IMR-90 (cell line): ENCODE measurements around the gene NOP14. TPM values are rescaled to one million over a fixed set of nuclear protein-coding genes. Genes with fewer than 3 reads are reported as not detected.

Experiments used
- ATAC-seq: fragments of 200-7000 bp; cut with Tn5 transposase; 2 replicates; pipeline ENCODE4 v1.9.1; 2020; ENCODE audit warnings: low read depth, mild to moderate bottlenecking, moderate library complexity
- BruUV-seq: library from RNA; stranded (reverse); fragments of 400-500 nt; replicated peaks from 2 replicates; lab custom pipeline; 2021; lab: Mats Ljungman, UMichigan
- CTCF ChIA-PET: fragments of 300-600 bp; formaldehyde crosslinking; extraction: SDS; loops from one replicate; lab custom pipeline; 2021; ENCODE audit warnings: antibody characterized with exemption; lab: Yijun Ruan, JAX
- POLR2A ChIA-PET: fragments of 300-600 bp; sonication (Branson Sonifier 250); formaldehyde crosslinking; loops from one replicate; lab custom pipeline; 2022; ENCODE audit warnings: antibody characterized with exemption; ENCODE audit not compliant: unreplicated experiment; lab: Charles Lee
- DNase-seq: peaks from one replicate; pipeline ENCODE4 v3.0.0; 2013
- H2AFZ ChIP-seq: replicated peaks from 2 replicates; pipeline ENCODE3; 2013; ENCODE audit warnings: low read length, mild to moderate bottlenecking; ENCODE audit not compliant: poor library complexity
- H2AK5ac ChIP-seq: 2 replicates; pipeline ENCODE4 v1.6.1; 2013; ENCODE audit warnings: low read depth, low read length, inconsistent platforms
- H2AK9ac ChIP-seq: replicated peaks from 2 replicates; pipeline ENCODE3; 2013; ENCODE audit warnings: mild to moderate bottlenecking, low read depth, low read length, moderate library complexity; ENCODE audit not compliant: poor library complexity
- H2BK120ac ChIP-seq: 2 replicates; pipeline ENCODE4 v1.6.1; 2013; ENCODE audit warnings: low read depth, low read length, inconsistent platforms
- H2BK15ac ChIP-seq: 3 replicates; pipeline ENCODE4 v1.6.1; 2013; ENCODE audit warnings: low read depth, low read length, inconsistent platforms
- H2BK20ac ChIP-seq: 2 replicates; pipeline ENCODE4 v1.6.1; 2013; ENCODE audit warnings: low read depth, mild to moderate bottlenecking, inconsistent platforms, low read length, moderate library complexity
- H2BK5ac ChIP-seq: 2 replicates; pipeline ENCODE4 v1.6.1; 2013; ENCODE audit warnings: mild to moderate bottlenecking, low read depth, low read length, inconsistent platforms; ENCODE audit not compliant: poor library complexity, severe bottlenecking
- H3K14ac ChIP-seq: replicated peaks from 2 replicates; pipeline ENCODE4 v1.6.1; 2013; ENCODE audit warnings: low read depth, low read length, inconsistent platforms
- H3K18ac ChIP-seq: 2 replicates; pipeline ENCODE4 v1.6.1; 2013; ENCODE audit warnings: low read depth, low read length, control low read depth
- H3K23ac ChIP-seq: 2 replicates; pipeline ENCODE4 v1.6.1; 2013; ENCODE audit warnings: low read depth, low read length, inconsistent platforms
- H3K27ac ChIP-seq: 2 replicates; pipeline ENCODE4 v1.5.1; 2013; ENCODE audit warnings: mild to moderate bottlenecking, control low read depth, low read length; ENCODE audit not compliant: insufficient read depth
- H3K27me3 ChIP-seq: 2 replicates; pipeline ENCODE4 v1.6.1; 2013; ENCODE audit warnings: low read length; ENCODE audit not compliant: control insufficient read depth, insufficient read depth
- H3K36me3 ChIP-seq: 2 replicates; pipeline ENCODE4 v1.6.1; 2013; ENCODE audit warnings: low read length, mixed read lengths; ENCODE audit not compliant: control insufficient read depth, insufficient read depth
- H3K4ac ChIP-seq: 2 replicates; pipeline ENCODE4 v1.6.1; 2013; ENCODE audit warnings: low read depth, low read length, inconsistent platforms
- H3K4me1 ChIP-seq: 2 replicates; pipeline ENCODE4 v1.6.1; 2013; ENCODE audit warnings: low read length, mixed read lengths; ENCODE audit not compliant: control insufficient read depth, insufficient read depth
- H3K4me2 ChIP-seq: 2 replicates; pipeline ENCODE4 v1.6.1; 2013; ENCODE audit warnings: low read depth, mild to moderate bottlenecking, control low read depth, low read length, moderate library complexity
- H3K4me3 ChIP-seq: 2 replicates; pipeline ENCODE4 v1.5.1; 2013; ENCODE audit warnings: low read depth, mild to moderate bottlenecking, control low read depth, low read length, moderate library complexity; ENCODE audit not compliant: insufficient read depth
- H3K56ac ChIP-seq: 2 replicates; pipeline ENCODE4 v1.6.1; 2013; ENCODE audit warnings: low read length, inconsistent platforms; ENCODE audit not compliant: insufficient read depth; ENCODE audit errors: extremely low read depth
- H3K79me1 ChIP-seq, 2 experiments: 2 replicates each; pipeline ENCODE4 v1.6.1; 2013; ENCODE audit warnings: low read length in 2 of 2, inconsistent platforms in 1 of 2, low read depth in 1 of 2
- H3K9ac ChIP-seq: 2 replicates; pipeline ENCODE4 v1.6.1; 2013; ENCODE audit warnings: low read depth, low read length, control low read depth
- H3K9me1 ChIP-seq: 2 replicates; pipeline ENCODE4 v1.6.1; 2013; ENCODE audit warnings: low read length, inconsistent platforms; ENCODE audit not compliant: insufficient read depth
- H3K9me3 ChIP-seq: 2 replicates; pipeline ENCODE4 v1.6.1; 2013; ENCODE audit warnings: low read length; ENCODE audit not compliant: control insufficient read depth, insufficient read depth
- H4K20me1 ChIP-seq: 2 replicates; pipeline ENCODE4 v1.6.1; 2013; ENCODE audit warnings: low read length, inconsistent platforms; ENCODE audit not compliant: insufficient read depth
- H4K5ac ChIP-seq: 2 replicates; pipeline ENCODE4 v1.6.1; 2013; ENCODE audit warnings: mild to moderate bottlenecking, low read depth, low read length, control low read depth
- H4K8ac ChIP-seq, 2 experiments: 2 replicates each; pipeline ENCODE4 v1.6.1; 2013; ENCODE audit warnings: low read depth in 2 of 2, low read length in 2 of 2, control low read depth in 1 of 2, inconsistent platforms in 1 of 2
- H4K91ac ChIP-seq: 2 replicates; pipeline ENCODE4 v1.6.1; 2013; ENCODE audit warnings: low read depth, low read length, inconsistent platforms; ENCODE audit not compliant: insufficient read depth
- BHLHE40 ChIP-seq: fragments of 150-350 bp; IDR thresholded peaks from 2 replicates; pipeline ENCODE4 v1.6.1; 2016; ENCODE audit warnings: mild to moderate bottlenecking, low read depth, low read length
- CEBPB ChIP-seq: IDR thresholded peaks from 2 replicates; pipeline ENCODE4 v1.6.1; 2012; ENCODE audit warnings: low read depth, low read length, improper control_type of control experiment
- CHD1 ChIP-seq: IDR thresholded peaks from 2 replicates; pipeline ENCODE4 v1.6.1; 2012; ENCODE audit warnings: low read depth, low read length, improper control_type of control experiment
- CTCF ChIP-seq: conservative IDR thresholded peaks from 2 replicates; pipeline ENCODE4 v1.5.1; 2012; ENCODE audit warnings: mild to moderate bottlenecking, low read depth, low read length, improper control_type of control experiment
- ELK1 ChIP-seq: fragments of 150-350 bp; IDR thresholded peaks from 2 replicates; pipeline ENCODE4 v1.6.1; 2016; ENCODE audit warnings: low read depth, mild to moderate bottlenecking, low read length, moderate library complexity, borderline replicate concordance
- FOS ChIP-seq: fragments of 150-350 bp; IDR thresholded peaks from 2 replicates; pipeline ENCODE4 v1.6.1; 2016; ENCODE audit warnings: low read depth, low read length
- MAFK ChIP-seq: IDR thresholded peaks from 2 replicates; pipeline ENCODE4 v1.6.1; 2012; ENCODE audit warnings: low read depth, low read length, improper control_type of control experiment
- MAZ ChIP-seq: IDR thresholded peaks from 2 replicates; pipeline ENCODE4 v1.6.1; 2012; ENCODE audit warnings: low read depth, mild to moderate bottlenecking, low read length, improper control_type of control experiment, moderate library complexity, borderline replicate concordance
- MXI1 ChIP-seq: IDR thresholded peaks from 2 replicates; pipeline ENCODE4 v1.6.1; 2012; ENCODE audit warnings: low read depth, mild to moderate bottlenecking, low read length, moderate library complexity, borderline replicate concordance
- POLR2A ChIP-seq: IDR thresholded peaks from 2 replicates; pipeline ENCODE4 v1.6.1; 2012; ENCODE audit warnings: mild to moderate bottlenecking, low read depth, low read length
- RAD21 ChIP-seq: IDR thresholded peaks from 2 replicates; pipeline ENCODE4 v1.6.1; 2012; ENCODE audit warnings: low read length, improper control_type of control experiment
- RCOR1 ChIP-seq: IDR thresholded peaks from 2 replicates; pipeline ENCODE4 v1.6.1; 2012; ENCODE audit warnings: mild to moderate bottlenecking, low read length, improper control_type of control experiment; ENCODE audit not compliant: insufficient replicate concordance
- RFX5 ChIP-seq: IDR thresholded peaks from 2 replicates; pipeline ENCODE4 v1.8.0; 2012; ENCODE audit warnings: low read depth, mild to moderate bottlenecking, low read length, moderate library complexity
- SMC3 ChIP-seq: fragments of 150-350 bp; IDR thresholded peaks from 2 replicates; pipeline ENCODE4 v1.6.1; 2016; ENCODE audit warnings: low read depth, mild to moderate bottlenecking, antibody characterized with exemption, low read length, moderate library complexity
- WGBS, 2 experiments: methylation state at CpG; one replicate each; pipeline versions ENCODE4 v1.1.5 to v1.1.7; 2013; ENCODE audit warnings: missing lambda C conversion rate in 2 of 2; ENCODE audit not compliant: insufficient read length in 1 of 2; ENCODE audit errors: extremely low coverage in 2 of 2; 5-methylcytosine and 5-hydroxymethylcytosine counted together
- dilution Hi-C: fragments of 300-500 bp; cut with HindIII; formaldehyde crosslinking; loops from one replicate; pipeline ENCODE4 v1.14.3; 2018; ENCODE audit warnings: low sequenced_read_pairs; ENCODE audit not compliant: unreplicated experiment
- in situ Hi-C: fragments of 300-500 bp; cut with MboI; formaldehyde crosslinking; loops from 3 replicates; pipeline ENCODE4 v1.14.3; 2019; ENCODE audit warnings: low sequenced_read_pairs, inconsistent platforms, mixed read lengths
- intact Hi-C: fragments of 100-400 bp; cut with micrococcal nuclease; formaldehyde crosslinking; loops from 2 replicates; pipeline ENCODE4 v1.10.0; 2022
- polyA plus RNA-seq, 3 experiments: library from polyadenylated mRNA; depleted of rRNA; stranded (reverse); fragments of >200 nt; gene quantifications; 2 replicates each; pipeline ENCODE4 v1.2.3, GENCODE V29; 2012; ENCODE audit warnings: low replicate concordance in 1 of 3
- total RNA-seq: library from RNA; depleted of rRNA; stranded (reverse); fragments of >200 nt; gene quantifications from 2 replicates; pipeline ENCODE4 v1.2.3, GENCODE V29; 2012

NOP14 gene
- total and polyA plus RNA-seq, 2 of the 4 experiments (the other 2 are of a cell fraction), result 10.9 to 12.6 TPM

GRCh38 chr4:2934813-2935761, 28.1 kb downstream of the NOP14 start:
- WGBS, 2 experiments, result 0% methylated on average over 18 of the region's 70 CpGs; no CpG with 5 or more reads in 1 of the 2 experiments
- peak overlapping the region; percentile 75 for H4K91ac ChIP-seq
- peaks cover 16% of the 10 kb centered on the region for H3K4me1 ChIP-seq
- H3K27ac ChIP-seq, result peak overlapping the region; percentile 94
- peaks cover 33 to 73% of the 10 kb centered on the region in 2 experiments; a peak in 3 of 4 replicates for H3K79me1 ChIP-seq
- in situ Hi-C loops, result no loop called here
- peak; percentile 85 for DNase-seq
- H2BK15ac ChIP-seq, result no peak overlapping the region
- H3K23ac ChIP-seq, result peak overlapping the region; percentile 84
- peak overlapping the region; percentile 61 for H4K5ac ChIP-seq
- no peak overlapping the region for H3K18ac ChIP-seq
- intact Hi-C loops, result loop anchor here (2.0 to 5.0 kb wide), 2 partner anchors 93 to 170 kb away; partner anchors contain the start of gene ADD1
- BruUV-seq, result TSS peak; percentile 52
- 0 out of 2 replicates have a peak, but pooled peaks cover 9% of the 10 kb centered on the region for H3K9me1 ChIP-seq
- peak overlapping the region; percentile 85 for H3K4ac ChIP-seq
- peak; percentile 62 for ATAC-seq
- peak overlapping the region; percentile 100 for H3K4me2 ChIP-seq
- peak overlapping the region; percentile 99 for H2AK9ac ChIP-seq
- H4K8ac ChIP-seq, result peak overlapping the region; percentile 50 to 83; a peak in 1 of 4 replicates
- H2BK20ac ChIP-seq, result no peak overlapping the region
- H3K56ac ChIP-seq, result peak overlapping the region; percentile 56; the same call in 1 of the 2 replicates
- peak overlapping the region; percentile 61 for H3K14ac ChIP-seq
- no peak overlapping the region; the same call in 1 of the 2 replicates for H2BK120ac ChIP-seq
- H4K20me1 ChIP-seq, result peaks cover 49% of the 10 kb centered on the region
- ChIA-PET POLR2A (no interaction called here), CTCF (no interaction called here)
- H2AFZ ChIP-seq, result peak overlapping the region; percentile 96
- H3K4me3 ChIP-seq, result peak overlapping the region; percentile 95
- no peaks in the 10 kb centered on the region for H3K9me3 ChIP-seq
- peak overlapping the region; percentile 85 for H2AK5ac ChIP-seq
- peak overlapping the region; percentile 90 for H2BK5ac ChIP-seq
- dilution Hi-C loops, result no loop called here
- peak overlapping the region; percentile 91 for H3K9ac ChIP-seq
- H3K36me3 ChIP-seq, result peaks cover 57% of the 10 kb centered on the region
- no peaks in the 10 kb centered on the region for H3K27me3 ChIP-seq
- TF ChIP-seq RCOR1 (no peak), SMC3 (no peak), RFX5 (no peak), CEBPB (no peak), MAZ (0 out of 2 replicates have a peak, but pooled peaks have one; percentile 17), FOS (no peak), MXI1 (peak; percentile 72; the same call in 1 of the 2 replicates), CHD1 (no peak), MAFK (no peak), RAD21 (no peak), BHLHE40 (peak; percentile 88), ELK1 (no peak), CTCF (no peak), POLR2A (peak; percentile 90)
